Sigmoid colon (tissue), 7 donors: Measurements from ENCODE around the gene CDK5. TPM values are rescaled to one million over a fixed set of nuclear protein-coding genes. Genes with fewer than 3 reads are reported as not detected.

Source experiments
- DNase-seq: peaks from one replicate; pipeline ENCODE4 v3.0.0-alpha.2; 2019
- H3K27ac ChIP-seq, 4 donors: fragments of 200-600 bp; sonication (generic); one replicate each; pipeline ENCODE4 v1.5.1; 2016 to 2019; ENCODE audit warnings: mild to moderate bottlenecking in 1 of 4
- H3K27me3 ChIP-seq, 3 donors: fragments of 200-600 bp; sonication (generic); one replicate each; pipeline ENCODE4 v1.5.1; 2019; ENCODE audit warnings: mild to moderate bottlenecking in 1 of 3
- H3K36me3 ChIP-seq, 4 donors: fragments of 200-600 bp; sonication (generic); one replicate each; pipeline ENCODE4 v1.5.1; 2016 to 2019
- H3K4me1 ChIP-seq, 4 donors: fragments of 200-600 bp; sonication (generic); one replicate each; pipeline ENCODE4 v1.5.1; 2017 to 2019
- H3K4me3 ChIP-seq, 4 donors: fragments of 200-600 bp; sonication (generic); one replicate each; pipeline ENCODE4 v1.5.1; 2017 to 2019; ENCODE audit warnings: mild to moderate bottlenecking in 2 of 4, moderate library complexity in 1 of 4
- H3K9me3 ChIP-seq, 4 donors: fragments of 200-600 bp in 3 of 4; sonication (generic) in 3 of 4; one replicate each; pipeline versions ENCODE4 v1.5.1 to v1.6.1; 2013 to 2019
- EP300 ChIP-seq, 4 donors: sonication (generic); formaldehyde crosslinking; IDR thresholded peaks; one replicate each; pipeline ENCODE4 v1.6.1; 2017; ENCODE audit warnings: antibody characterized with exemption in 4 of 4
- POLR2A ChIP-seq, 2 donors: fragments of 450-650 bp; IDR thresholded peaks; one replicate each; pipeline ENCODE4 v1.6.1; 2016; ENCODE audit warnings: antibody characterized with exemption in 2 of 2, mild to moderate bottlenecking in 2 of 2, moderate library complexity in 2 of 2
- POLR2AphosphoS5 ChIP-seq, 4 donors: sonication (generic); formaldehyde crosslinking; IDR thresholded peaks; one replicate each; pipeline ENCODE4 v1.6.1; 2017; ENCODE audit warnings: antibody characterized with exemption in 4 of 4
- WGBS, 2 donors: extraction: QIAGEN DNeasy Blood & Tissue Kit; methylation state at CpG; one replicate each; pipeline ENCODE4 v1.1.7; 2013; 5-methylcytosine and 5-hydroxymethylcytosine counted together
- intact Hi-C: fragments of 100-400 bp; cut with DNase I; formaldehyde crosslinking; loops from one replicate; pipeline ENCODE4 v1.15.1; 2023
- polyA plus RNA-seq, 3 donors: library from polyadenylated mRNA; stranded (reverse); fragments of 200-250 nt; gene quantifications; one replicate each; pipeline ENCODE4 v1.2.3, GENCODE V29; 2013
- total RNA-seq, 4 donors: library from RNA; depleted of rRNA; stranded (reverse); fragments of >200 nt; gene quantifications; one replicate each; pipeline ENCODE4 v1.1.0, GENCODE V29; 2016
- TF ChIP-seq, protein P1 (sequence below), 4 experiments: fragments of 450-650 bp in 3 of 4; fragments of 200-600 bp in 1 of 4; IDR thresholded peaks; one replicate each; pipeline ENCODE4 v1.5.1; 2016 to 2019; ENCODE audit warnings: antibody characterized with exemption in 4 of 4, mild to moderate bottlenecking in 3 of 4, moderate library complexity in 2 of 4
- donor health status: healthy with polysubstance abuse.
- donor health status: Bipolar disorder and iron deficiency.
- donor health status: healthy.

CDK5 gene
- total and polyA plus RNA-seq, 7 donors, result 6.0 to 10.6 (median 8.2) TPM

DNA sequence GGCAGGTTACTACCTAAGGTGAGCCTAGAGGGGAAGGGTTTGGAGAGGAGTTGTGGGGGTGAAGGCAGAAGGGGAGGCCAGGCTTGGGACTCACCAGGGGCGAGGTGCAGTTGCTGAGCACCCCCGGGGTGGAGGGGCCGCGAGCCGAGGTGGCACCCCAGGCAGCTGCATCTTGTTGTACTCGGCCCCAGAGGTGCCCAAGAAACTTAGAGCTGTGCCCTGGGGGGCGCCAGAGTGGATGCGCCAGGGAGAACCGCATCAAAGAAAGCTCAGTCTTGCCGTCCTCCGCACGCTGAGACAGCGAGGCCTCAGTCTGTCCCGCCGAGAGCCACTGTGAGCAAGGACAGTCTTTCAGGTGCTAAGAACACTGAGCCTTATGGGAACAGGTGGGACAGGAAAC is 40.8 kb downstream of the CDK5 start:
- H3K36me3 ChIP-seq, result no peaks in the 10 kb centered on the region
- peaks cover 0 to 35% (median 32%) of the 10 kb centered on the region in 4 donors for H3K4me1 ChIP-seq
- TF ChIP-seq EP300 (IDR thresholded peaks at IDR 0.05) (no peak), POLR2AphosphoS5 (IDR thresholded peaks at IDR 0.05) (no peak), POLR2A (IDR thresholded peaks at IDR 0.05) (no peak)
- TF ChIP-seq, protein P1, sequence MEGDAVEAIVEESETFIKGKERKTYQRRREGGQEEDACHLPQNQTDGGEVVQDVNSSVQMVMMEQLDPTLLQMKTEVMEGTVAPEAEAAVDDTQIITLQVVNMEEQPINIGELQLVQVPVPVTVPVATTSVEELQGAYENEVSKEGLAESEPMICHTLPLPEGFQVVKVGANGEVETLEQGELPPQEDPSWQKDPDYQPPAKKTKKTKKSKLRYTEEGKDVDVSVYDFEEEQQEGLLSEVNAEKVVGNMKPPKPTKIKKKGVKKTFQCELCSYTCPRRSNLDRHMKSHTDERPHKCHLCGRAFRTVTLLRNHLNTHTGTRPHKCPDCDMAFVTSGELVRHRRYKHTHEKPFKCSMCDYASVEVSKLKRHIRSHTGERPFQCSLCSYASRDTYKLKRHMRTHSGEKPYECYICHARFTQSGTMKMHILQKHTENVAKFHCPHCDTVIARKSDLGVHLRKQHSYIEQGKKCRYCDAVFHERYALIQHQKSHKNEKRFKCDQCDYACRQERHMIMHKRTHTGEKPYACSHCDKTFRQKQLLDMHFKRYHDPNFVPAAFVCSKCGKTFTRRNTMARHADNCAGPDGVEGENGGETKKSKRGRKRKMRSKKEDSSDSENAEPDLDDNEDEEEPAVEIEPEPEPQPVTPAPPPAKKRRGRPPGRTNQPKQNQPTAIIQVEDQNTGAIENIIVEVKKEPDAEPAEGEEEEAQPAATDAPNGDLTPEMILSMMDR (IDR thresholded peaks at IDR 0.05), result no peak
- H3K4me3 ChIP-seq, result no peak overlapping the region
- intact Hi-C loops, result no loop called here
- no peak for DNase-seq
- H3K27me3 ChIP-seq, result peaks cover 26 to 90% (median 56%) of the 10 kb centered on the region in 3 donors
- 90 to 94% methylated on average over 15 of the region's 15 CpGs for WGBS, 2 donors
- no peaks in the 10 kb centered on the region for H3K9me3 ChIP-seq
- H3K27ac ChIP-seq, result no peak overlapping the region

DNA sequence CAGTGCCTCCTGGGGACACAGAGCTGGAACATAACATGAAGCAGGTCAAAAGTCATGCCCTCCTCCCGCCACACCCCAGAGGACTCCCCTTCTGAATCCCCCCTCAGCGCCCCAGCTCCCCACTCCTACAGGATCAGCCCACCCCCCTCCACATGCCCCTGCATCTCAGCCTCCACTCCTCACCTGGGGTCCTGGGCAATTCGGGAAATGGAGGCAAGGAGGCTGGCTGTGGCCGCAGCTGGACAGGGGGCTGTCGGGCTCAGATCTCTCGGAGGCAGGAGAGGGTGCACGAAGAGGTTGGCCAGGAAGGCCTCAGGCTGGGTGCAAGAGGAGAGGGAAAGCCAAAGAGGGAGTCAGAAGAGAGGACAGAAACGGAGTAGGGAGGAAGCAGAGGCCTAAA is 41.2 kb downstream of the CDK5 start:
- Histone ChIP-seq H3K9me3 (no peaks in the 10 kb centered on the region), H3K4me3 (no peak overlapping the region), H3K27me3 (peaks cover 26 to 93% (median 58%) of the 10 kb centered on the region in 3 donors), H3K27ac (no peak overlapping the region), H3K36me3 (no peaks in the 10 kb centered on the region), H3K4me1 (peaks cover 0 to 35% (median 32%) of the 10 kb centered on the region in 4 donors)
- intact Hi-C loops, result no loop called here
- DNase-seq, result no peak
- 92% methylated on average over 8 of the region's 8 CpGs for WGBS, 2 donors
- TF ChIP-seq POLR2AphosphoS5 (IDR thresholded peaks at IDR 0.05) (no peak), POLR2A (IDR thresholded peaks at IDR 0.05) (no peak), EP300 (IDR thresholded peaks at IDR 0.05) (no peak)
- TF ChIP-seq, protein P1 (IDR thresholded peaks at IDR 0.05), result no peak

DNA sequence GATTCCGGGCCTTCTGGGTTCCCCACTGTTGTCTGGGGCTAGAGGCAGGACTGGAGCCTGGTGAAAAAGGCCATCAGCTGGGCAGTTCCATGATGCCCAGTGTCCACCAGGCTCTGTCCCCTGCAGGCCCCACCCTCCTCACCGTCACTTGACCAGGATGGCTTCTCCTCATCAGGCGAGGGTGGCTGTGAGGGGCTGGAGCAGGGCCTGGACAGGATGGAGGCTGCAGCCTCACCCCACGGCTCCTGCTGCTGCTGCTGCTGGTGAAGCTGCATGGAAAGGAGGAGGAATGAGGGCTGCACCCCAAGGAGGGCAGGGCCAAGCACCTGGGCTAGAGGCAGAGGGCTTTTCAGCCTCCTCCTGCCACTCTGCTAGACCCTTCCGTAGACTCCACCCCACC is 41.7 kb downstream of the CDK5 start:
- Histone ChIP-seq H3K27me3 (peaks cover 26 to 92% (median 58%) of the 10 kb centered on the region in 3 donors), H3K4me3 (no peak overlapping the region), H3K9me3 (no peaks in the 10 kb centered on the region), H3K27ac (no peak overlapping the region), H3K36me3 (no peaks in the 10 kb centered on the region), H3K4me1 (peaks cover 0 to 35% (median 32%) of the 10 kb centered on the region in 4 donors)
- DNase-seq, result no peak
- TF ChIP-seq POLR2A (IDR thresholded peaks at IDR 0.05) (no peak), POLR2AphosphoS5 (IDR thresholded peaks at IDR 0.05) (no peak), EP300 (IDR thresholded peaks at IDR 0.05) (no peak)
- TF ChIP-seq, protein P1 (IDR thresholded peaks at IDR 0.05), result no peak
- WGBS, 2 donors, result 92% methylated on average over 5 of the region's 5 CpGs
- intact Hi-C loops, result no loop called here

DNA sequence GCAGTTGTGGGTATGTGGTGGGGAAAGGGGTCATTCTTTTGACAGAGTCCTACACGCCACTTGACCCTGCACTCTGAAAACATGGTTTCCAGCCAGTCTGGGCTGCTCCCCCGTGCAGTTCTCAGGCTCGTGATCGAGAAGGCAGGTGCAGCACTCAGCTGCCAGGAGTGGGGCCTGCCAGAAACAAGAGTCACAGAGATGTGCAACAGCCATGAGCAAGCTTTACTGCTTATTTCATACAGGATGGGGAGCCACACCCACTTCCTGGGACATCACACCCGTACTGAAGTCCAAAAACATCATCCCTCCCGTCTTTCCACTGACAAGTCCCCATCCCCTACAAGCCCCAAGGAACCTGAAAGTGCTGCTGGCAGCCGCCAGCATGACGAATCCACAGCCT is 42.7 kb downstream of the CDK5 start:
- intact Hi-C loops, result no loop called here
- no peaks in the 10 kb centered on the region for H3K36me3 ChIP-seq
- no peak for DNase-seq
- no peak overlapping the region for H3K27ac ChIP-seq
- no peaks in the 10 kb centered on the region for H3K9me3 ChIP-seq
- peaks cover 26 to 93% (median 65%) of the 10 kb centered on the region in 3 donors for H3K27me3 ChIP-seq
- 38 to 66% methylated on average over 8 of the region's 8 CpGs for WGBS, 2 donors
- TF ChIP-seq, protein P1 (IDR thresholded peaks at IDR 0.05), result no peak
- TF ChIP-seq POLR2AphosphoS5 (IDR thresholded peaks at IDR 0.05), result no peak
- TF ChIP-seq EP300 (IDR thresholded peaks at IDR 0.05), result no peak
- peaks cover 0 to 35% (median 32%) of the 10 kb centered on the region in 4 donors for H3K4me1 ChIP-seq
- no peak overlapping the region for H3K4me3 ChIP-seq
